Measurements from ENCODE around the gene ERLEC1.

DNA sequence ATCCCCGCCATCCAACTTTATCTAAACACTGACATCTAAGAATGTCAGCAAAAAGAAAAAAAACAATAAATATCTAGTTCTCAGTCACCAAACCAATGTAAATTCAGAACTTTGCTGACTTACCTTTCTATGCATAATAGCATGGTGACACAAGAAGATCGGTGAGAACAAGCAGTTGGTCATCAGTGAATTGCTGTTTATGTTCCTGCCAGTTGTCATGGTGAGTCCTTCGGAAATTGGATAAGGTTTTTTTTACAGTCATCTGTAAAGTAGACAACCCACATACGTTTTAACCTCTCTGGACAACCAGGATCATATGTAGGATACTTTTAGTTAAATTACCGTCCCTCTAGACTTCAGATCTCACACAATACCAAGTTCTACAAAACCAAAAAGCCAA, 79.1 kb downstream of the ERLEC1 start:
- TF ChIP-seq POLR2A (IDR thresholded peaks at IDR 0.05), result no peak
- TF ChIP-seq, protein P1, sequence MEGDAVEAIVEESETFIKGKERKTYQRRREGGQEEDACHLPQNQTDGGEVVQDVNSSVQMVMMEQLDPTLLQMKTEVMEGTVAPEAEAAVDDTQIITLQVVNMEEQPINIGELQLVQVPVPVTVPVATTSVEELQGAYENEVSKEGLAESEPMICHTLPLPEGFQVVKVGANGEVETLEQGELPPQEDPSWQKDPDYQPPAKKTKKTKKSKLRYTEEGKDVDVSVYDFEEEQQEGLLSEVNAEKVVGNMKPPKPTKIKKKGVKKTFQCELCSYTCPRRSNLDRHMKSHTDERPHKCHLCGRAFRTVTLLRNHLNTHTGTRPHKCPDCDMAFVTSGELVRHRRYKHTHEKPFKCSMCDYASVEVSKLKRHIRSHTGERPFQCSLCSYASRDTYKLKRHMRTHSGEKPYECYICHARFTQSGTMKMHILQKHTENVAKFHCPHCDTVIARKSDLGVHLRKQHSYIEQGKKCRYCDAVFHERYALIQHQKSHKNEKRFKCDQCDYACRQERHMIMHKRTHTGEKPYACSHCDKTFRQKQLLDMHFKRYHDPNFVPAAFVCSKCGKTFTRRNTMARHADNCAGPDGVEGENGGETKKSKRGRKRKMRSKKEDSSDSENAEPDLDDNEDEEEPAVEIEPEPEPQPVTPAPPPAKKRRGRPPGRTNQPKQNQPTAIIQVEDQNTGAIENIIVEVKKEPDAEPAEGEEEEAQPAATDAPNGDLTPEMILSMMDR (IDR thresholded peaks at IDR 0.05), result no peak
- no peak for TF ChIP-seq POLR2AphosphoS5 (IDR thresholded peaks at IDR 0.05; ENCODE audit: insufficient read depth in 1 of 2, low read depth in 1 of 2)

Measured in vagina (tissue), 2 donors.